ENCODE measurements around the gene AKR1D1. TPM values are rescaled to one million over a fixed set of nuclear protein-coding genes. Genes with fewer than 3 reads are reported as not detected.

The AKR1D1 gene
- total RNA-seq, 4 donors from 2014 or later: not detected

DNA sequence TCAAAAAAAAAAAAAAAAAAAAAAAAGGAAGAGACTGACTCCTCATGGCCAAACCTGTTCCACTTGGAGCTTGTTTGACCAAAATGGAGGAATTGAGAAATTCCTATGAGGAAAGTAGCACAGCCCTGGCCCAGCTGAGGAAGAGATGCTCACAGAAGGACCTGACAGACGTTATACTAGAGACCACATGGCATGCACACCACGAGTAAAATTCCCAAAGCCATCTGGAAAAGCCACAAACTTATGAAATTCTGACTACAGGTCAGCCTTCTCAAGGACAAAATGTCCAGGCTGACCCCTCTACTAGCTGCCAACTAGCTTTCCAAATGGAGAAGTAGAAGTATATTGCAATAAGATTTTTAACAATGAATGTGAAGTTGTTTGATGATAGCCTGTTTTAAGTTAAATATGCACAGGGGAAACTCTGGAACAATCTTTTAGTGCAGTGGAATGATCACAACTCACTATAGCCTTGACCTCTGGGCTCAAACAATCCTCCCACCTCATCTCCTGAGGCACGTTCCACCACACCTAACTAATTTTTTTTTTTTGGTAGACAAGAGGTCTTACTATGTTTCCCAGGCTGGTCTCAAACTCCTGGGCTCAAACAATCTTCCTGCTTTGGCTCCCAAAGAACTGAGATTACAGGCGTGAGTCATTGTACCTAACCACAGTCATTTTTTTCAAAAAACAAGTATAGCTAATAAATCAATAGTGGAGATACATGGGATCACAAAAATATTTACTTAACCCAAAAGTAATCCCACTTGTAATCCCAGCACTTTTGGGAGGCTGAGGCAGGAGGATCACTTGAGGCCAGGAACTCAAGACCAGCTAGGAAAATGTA is 75.7 kb downstream of the AKR1D1 start:
- no peak for DNase-seq
- in situ Hi-C loops (cut with MboI; ENCODE audit: low pct_ligation_motif_present in 1 of 4, low pct_unique_long_range_greater_than_20kb in 1 of 4, low sequenced_read_pairs in 3 of 4) (no loop called here), intact Hi-C loops (cut with DNase I; ENCODE audit: low total_unique reads) (no loop called here)
- no peak overlapping the region for H3K4me3 ChIP-seq
- H3K27ac ChIP-seq: no peak overlapping the region
- H3K9me3 ChIP-seq: no peaks in the 10 kb centered on the region
- TF ChIP-seq POLR2A (IDR thresholded peaks at IDR 0.05): no peak
- TF ChIP-seq POLR2AphosphoS5 (IDR thresholded peaks at IDR 0.05): no peak
- TF ChIP-seq, protein P1, sequence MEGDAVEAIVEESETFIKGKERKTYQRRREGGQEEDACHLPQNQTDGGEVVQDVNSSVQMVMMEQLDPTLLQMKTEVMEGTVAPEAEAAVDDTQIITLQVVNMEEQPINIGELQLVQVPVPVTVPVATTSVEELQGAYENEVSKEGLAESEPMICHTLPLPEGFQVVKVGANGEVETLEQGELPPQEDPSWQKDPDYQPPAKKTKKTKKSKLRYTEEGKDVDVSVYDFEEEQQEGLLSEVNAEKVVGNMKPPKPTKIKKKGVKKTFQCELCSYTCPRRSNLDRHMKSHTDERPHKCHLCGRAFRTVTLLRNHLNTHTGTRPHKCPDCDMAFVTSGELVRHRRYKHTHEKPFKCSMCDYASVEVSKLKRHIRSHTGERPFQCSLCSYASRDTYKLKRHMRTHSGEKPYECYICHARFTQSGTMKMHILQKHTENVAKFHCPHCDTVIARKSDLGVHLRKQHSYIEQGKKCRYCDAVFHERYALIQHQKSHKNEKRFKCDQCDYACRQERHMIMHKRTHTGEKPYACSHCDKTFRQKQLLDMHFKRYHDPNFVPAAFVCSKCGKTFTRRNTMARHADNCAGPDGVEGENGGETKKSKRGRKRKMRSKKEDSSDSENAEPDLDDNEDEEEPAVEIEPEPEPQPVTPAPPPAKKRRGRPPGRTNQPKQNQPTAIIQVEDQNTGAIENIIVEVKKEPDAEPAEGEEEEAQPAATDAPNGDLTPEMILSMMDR (IDR thresholded peaks at IDR 0.05): no peak
- no peak for TF ChIP-seq EP300 (IDR thresholded peaks at IDR 0.05; ENCODE audit: low read depth)
- H3K4me1 ChIP-seq: no peaks in the 10 kb centered on the region
- WGBS, 2 donors (ENCODE audit: low coverage in 1 of 2): 56 to 68% methylated on average over 3 to 4 of the region's 4 CpGs
- no peaks in the 10 kb centered on the region for H3K36me3 ChIP-seq
- no peaks in the 10 kb centered on the region for H3K27me3 ChIP-seq

- no peaks in the 10 kb centered on the region for H3K36me3 ChIP-seq
- no peak overlapping the region for H3K4me3 ChIP-seq
- 58 to 80% methylated on average over 3 of the region's 3 CpGs for WGBS, 2 donors (ENCODE audit: low coverage in 1 of 2)
- DNase-seq: no peak
- H3K27ac ChIP-seq: no peak overlapping the region
- in situ Hi-C loops (cut with MboI; ENCODE audit: low pct_ligation_motif_present in 1 of 4, low pct_unique_long_range_greater_than_20kb in 1 of 4, low sequenced_read_pairs in 3 of 4): no loop called here
- no peaks in the 10 kb centered on the region for H3K9me3 ChIP-seq
- no peaks in the 10 kb centered on the region for H3K27me3 ChIP-seq
- TF ChIP-seq EP300 (IDR thresholded peaks at IDR 0.05; ENCODE audit: low read depth): no peak
- TF ChIP-seq POLR2AphosphoS5 (IDR thresholded peaks at IDR 0.05): no peak
- no peak for TF ChIP-seq POLR2A (IDR thresholded peaks at IDR 0.05)
- TF ChIP-seq, protein P1 (IDR thresholded peaks at IDR 0.05): no peak
- intact Hi-C loops (cut with DNase I; ENCODE audit: low total_unique reads): no loop called here
- no peaks in the 10 kb centered on the region for H3K4me1 ChIP-seq
Observed at GRCh38 chr7:138154661-138155060, 78.4 kb downstream of the AKR1D1 start.

GRCh38 chr7:138157702-138158101 is 81.4 kb downstream of the AKR1D1 start:
- 63 to 91% methylated on average over 4 of the region's 4 CpGs for WGBS, 2 donors (ENCODE audit: low coverage in 1 of 2)
- in situ Hi-C loops (cut with MboI; ENCODE audit: low pct_ligation_motif_present in 1 of 4, low pct_unique_long_range_greater_than_20kb in 1 of 4, low sequenced_read_pairs in 3 of 4) (no loop called here), intact Hi-C loops (cut with DNase I; ENCODE audit: low total_unique reads) (no loop called here)
- no peaks in the 10 kb centered on the region for H3K9me3 ChIP-seq
- H3K27ac ChIP-seq: no peak overlapping the region
- H3K27me3 ChIP-seq: no peaks in the 10 kb centered on the region
- H3K4me1 ChIP-seq: no peaks in the 10 kb centered on the region
- no peaks in the 10 kb centered on the region for H3K36me3 ChIP-seq
- H3K4me3 ChIP-seq: no peak overlapping the region
- TF ChIP-seq POLR2AphosphoS5 (IDR thresholded peaks at IDR 0.05): no peak
- no peak for TF ChIP-seq EP300 (IDR thresholded peaks at IDR 0.05; ENCODE audit: low read depth)
- TF ChIP-seq, protein P1 (IDR thresholded peaks at IDR 0.05): no peak
- no peak for TF ChIP-seq POLR2A (IDR thresholded peaks at IDR 0.05)
- DNase-seq: no peak

DNA sequence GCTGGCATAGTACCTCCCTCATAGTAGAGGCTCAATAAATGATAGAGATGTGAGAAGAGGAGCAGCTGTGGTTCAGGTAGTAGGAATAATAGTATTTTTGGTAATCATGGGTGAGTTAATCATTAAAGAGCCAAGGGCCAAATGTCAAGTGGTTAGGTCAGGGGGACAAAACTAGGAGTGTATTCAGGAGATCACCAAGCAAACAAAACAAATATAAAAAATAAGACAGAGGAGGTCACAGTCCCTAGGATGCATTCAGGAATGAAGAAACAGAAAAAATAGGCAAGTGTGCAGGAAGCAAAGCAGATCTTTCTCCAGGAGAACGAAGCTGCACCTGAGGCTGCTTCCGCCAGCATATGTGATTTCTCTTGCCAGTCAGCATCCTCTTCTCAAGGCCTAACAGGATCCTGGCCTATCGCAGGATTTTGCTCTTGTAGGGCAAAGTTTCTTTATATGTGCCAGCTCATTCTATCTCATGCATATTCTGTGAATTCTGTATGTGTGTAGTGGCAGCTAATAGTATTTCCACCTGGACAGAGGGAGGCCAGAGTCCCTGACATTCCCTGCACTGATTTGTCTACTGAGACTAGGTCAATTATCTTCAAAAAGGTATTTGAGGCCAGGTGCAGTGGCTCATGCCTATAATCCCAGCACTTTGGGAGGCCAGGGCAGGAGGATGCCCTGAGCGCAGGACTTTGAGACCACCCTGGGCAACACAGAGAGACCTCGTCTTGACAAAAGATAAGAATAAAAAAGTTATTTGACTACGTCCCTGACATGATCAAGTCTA is 82.7 kb downstream of the AKR1D1 start:
- H3K4me1 ChIP-seq: no peaks in the 10 kb centered on the region
- no peak overlapping the region for H3K4me3 ChIP-seq
- TF ChIP-seq EP300 (IDR thresholded peaks at IDR 0.05; ENCODE audit: low read depth): no peak
- no peak for TF ChIP-seq POLR2AphosphoS5 (IDR thresholded peaks at IDR 0.05)
- no peak for TF ChIP-seq POLR2A (IDR thresholded peaks at IDR 0.05)
- TF ChIP-seq, protein P1 (IDR thresholded peaks at IDR 0.05): no peak
- H3K36me3 ChIP-seq: no peaks in the 10 kb centered on the region
- intact Hi-C loops (cut with DNase I; ENCODE audit: low total_unique reads): no loop called here
- WGBS, 2 donors (ENCODE audit: low coverage in 1 of 2): 84 to 90% methylated on average over 3 to 6 of the region's 6 CpGs
- H3K27me3 ChIP-seq: no peaks in the 10 kb centered on the region
- H3K27ac ChIP-seq: no peak overlapping the region
- DNase-seq: no peak
- H3K9me3 ChIP-seq: peaks cover 1% of the 10 kb centered on the region in 2 donors
- in situ Hi-C loops (cut with MboI; ENCODE audit: low pct_ligation_motif_present in 1 of 4, low pct_unique_long_range_greater_than_20kb in 1 of 4, low sequenced_read_pairs in 3 of 4): no loop called here
